GM19023 (cell line): ENCODE results near the gene DIP2C.

ENCODE experiments used
- ATAC-seq: cut with Tn5 transposase; IDR thresholded peaks from one replicate; pipeline ENCODE4 v1.9.1; 2021; ENCODE audit warnings: mild to moderate bottlenecking, moderate library complexity; ENCODE audit not compliant: unreplicated experiment

The DIP2C gene

DNA sequence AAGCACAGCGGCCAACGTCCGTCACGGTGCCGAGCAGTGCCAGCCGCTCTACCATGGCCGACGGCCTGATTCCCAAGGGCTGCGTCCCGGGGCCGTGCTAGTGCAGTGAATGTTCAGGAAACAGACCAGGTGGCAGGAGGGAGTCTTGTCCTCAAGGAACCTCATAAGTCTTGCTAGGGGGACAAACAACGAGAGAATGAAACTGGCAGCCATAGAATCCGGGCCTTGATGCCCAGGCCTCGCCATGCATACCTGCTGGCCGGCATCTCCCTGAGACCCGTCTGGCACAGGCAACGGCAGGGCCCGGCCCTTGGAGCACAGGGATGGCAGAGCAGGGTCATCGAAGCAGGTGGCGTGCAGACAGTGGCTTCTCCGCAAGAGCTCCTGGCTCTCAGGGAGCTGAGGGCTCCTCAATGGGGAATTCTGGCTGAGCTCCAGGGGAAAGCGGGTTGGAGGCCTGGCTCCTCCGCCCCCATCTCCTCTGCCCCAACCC is 58.8 kb downstream of the DIP2C start:
- ATAC-seq: no peak

DNA sequence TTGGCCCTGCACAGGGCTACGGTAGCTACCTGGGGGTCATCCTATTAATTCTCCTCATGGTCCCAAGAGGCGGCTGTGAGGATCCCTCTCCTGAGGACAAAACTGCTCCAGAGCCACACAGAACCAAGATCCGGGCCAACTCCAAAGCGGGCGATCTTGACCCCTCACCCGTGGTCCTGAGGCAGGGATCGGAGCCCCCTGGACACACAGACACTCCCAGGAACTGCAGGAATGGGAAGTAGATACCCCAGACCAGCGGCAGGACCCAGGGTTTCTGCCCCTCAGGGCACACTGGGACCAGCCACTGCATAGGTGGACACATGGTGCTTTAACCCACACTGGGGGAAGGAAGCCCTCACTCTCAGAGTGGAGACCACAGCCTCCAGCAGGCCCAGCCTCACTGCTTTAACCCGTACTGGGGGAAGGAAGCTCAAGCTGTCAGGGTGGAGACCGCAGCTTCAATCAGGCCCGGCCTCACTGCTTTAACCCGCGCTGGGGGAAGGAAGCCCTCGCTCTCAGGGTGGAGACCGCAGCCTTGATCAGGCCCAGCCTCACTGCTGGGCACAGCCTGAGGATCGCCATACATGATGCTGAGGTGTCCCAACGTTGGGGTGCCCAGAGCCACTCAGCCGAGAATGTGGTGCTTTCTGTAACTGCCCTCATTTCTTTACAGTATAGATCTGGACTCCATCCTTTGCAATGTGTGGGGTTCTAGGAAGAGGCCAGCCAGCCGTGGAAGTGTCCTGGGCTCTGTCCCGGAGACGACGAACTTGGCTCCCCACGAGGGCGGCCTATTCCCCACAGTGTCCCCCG is 60.1 kb downstream of the DIP2C start:
- ATAC-seq: no peak

DNA sequence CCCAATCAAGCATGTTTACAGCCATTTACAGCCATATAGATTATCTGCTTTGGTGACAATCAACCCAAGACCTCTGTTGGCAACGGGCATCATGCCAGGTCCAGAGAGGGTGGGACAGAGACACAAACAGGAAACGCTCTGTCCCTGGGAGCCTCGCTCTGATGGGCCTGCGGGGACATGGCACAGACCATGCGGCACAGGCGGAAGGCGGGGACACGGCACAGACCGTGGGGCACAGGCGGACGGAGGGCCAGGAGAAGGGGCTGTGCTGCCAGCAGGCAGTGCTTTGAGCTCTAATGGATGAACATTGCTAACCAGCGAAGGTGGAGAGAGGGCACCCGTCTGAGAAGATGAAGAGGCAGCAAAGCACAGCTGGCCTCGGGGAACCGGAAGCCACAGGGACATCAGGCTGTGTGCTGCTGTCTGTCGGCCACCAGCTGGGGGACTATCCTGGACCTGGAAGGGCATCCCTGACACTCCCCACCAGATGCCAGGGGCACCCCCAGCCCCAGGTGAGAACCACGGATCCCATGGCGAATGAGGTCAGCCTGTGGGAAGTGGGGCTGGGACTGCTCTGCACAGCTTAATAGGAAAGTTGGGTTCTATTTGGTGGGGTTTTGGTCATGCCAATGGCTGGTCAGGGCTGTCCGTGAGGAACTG is 61.0 kb downstream of the DIP2C start:
- no peak for ATAC-seq

DNA sequence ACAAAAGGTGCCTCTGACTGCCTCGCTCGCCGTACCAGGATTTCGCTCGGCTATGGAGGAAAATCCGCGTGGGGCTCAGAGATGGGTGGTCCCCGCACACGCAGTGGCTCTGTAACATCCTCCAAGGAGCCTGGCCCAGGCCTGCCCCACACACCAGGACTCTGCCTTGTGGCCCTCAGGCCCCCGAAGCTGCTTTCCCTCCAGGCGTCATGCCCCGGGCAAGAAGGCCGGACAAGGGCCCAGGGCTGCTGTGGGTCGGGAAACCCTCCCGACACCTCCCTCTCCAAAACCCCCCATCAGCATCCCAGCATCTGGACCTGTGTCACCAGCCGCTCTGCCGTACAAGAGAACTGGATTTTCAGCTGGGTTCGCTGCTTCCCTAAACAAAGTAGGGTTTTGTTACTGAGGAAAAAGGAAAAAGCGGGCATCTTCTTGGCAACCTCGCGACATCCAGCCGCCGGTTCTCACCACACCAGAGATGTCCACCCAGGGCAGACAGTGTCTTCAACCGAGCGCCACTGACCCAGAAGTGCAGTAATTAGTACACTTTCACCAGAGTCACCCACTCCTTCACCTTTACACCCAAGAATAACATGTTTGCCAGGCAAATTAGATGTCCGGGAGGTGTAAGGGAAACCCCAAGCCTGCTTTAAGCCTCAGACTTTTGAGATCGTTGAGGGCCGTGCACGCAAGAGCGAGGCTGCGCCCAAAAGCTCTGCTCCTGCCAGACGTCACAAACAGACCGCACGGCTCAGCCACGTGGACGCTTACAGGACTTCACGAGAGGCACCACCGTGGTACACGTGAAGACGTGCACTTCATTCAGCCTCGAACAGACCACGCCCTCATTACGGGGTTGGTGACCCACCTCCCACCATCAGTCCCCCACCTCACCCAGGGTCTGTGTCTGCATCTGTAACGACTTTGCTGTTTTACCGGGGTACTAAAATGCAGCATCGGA is 62.2 kb downstream of the DIP2C start:
- no peak for ATAC-seq

DNA sequence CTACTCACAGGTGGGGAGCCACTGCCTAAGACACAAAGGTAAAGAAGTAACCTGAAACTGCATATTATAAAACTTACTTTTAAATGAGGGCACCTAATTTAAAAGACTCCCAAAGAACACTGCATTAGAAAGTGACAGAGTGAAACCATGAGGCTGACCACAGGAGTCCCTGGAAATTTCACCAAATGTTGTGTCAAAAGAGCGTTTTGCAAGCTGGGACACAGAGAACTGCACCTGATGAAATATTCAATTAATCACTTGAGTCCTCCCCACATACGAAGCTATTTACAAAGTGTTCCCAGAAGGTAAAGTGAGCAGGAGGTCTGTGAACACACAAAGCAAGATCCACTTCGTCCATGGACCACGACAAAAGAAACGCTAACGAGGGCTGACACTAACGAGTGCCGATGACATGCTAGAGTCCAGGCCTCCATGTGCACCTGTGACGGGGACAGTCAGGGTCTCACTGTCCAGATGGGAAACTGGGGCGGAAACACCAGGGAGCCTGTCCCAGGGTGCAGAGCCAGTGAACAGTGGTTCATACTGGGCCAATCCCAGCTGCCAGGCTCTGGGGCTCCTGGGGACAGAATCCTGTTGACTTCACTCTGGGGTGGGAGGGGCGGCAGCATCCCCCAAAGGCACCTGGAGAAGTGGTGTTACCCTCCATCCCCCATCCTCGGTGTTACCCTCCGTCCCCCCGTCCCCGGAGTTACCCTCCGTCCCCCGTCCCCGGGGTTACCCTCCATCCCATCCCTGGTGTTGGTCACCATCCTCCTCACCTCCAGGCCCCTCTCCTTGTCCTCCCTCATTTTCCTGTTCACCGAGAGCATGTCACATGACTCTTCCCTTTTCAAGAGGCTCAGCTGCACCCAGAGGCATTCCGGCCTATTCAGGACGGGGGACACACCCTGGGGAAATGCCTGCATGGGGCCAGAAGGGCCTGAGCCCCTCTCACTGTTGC is 63.4 kb downstream of the DIP2C start:
- ATAC-seq: no peak

DNA sequence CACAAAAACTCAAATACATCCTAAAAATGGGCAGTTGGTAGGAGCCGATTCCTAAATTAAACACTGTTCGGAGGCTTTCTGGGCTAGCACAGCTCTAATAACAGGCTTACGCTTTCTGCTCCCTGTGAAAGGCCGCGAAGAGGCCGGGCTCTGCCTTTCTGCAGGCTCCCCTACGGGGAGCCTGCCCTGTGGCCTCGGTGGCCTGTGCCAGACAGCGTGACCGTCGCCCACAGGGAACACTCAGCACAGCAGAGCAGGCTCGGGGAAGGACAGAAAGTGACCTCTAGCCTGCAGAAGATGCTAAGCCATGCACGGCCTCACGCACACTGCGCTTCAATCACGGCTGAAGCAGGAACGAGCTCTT is 64.2 kb downstream of the DIP2C start:
- no peak for ATAC-seq

DNA sequence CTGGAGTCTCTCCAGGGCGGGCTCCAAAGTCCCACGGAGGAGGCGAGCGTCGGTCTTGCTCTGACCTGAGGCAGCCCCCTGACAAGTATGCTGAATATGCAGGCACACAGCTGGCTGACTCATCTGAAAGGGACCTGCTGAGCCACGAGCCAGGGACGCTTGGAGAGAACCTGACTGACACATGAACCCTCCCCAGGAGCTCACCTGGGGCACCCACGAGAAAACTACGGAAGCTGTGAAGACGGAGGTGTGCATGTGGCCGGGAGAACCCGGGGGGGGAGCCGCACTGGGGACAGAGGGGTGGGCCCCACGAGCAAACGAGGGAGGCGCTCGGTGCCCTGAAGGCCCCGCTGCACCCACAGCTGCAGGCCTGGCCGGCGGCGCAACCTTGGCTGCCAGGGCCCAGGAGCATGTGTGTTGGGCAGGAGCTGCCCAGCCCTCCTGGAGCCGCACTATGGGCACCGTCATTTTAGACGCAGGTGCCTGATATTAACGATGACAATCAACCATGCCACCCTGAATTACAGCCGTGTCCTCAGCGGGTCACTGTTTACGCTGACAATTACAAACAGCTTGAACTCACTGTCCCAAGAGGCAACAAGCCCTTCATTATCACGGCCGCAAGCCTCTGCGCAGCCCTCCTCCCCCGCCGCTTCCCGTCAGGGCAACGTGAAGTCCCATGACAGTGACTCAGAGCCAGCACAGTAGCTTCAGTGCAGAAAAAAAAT is 64.7 kb downstream of the DIP2C start:
- no peak for ATAC-seq

DNA sequence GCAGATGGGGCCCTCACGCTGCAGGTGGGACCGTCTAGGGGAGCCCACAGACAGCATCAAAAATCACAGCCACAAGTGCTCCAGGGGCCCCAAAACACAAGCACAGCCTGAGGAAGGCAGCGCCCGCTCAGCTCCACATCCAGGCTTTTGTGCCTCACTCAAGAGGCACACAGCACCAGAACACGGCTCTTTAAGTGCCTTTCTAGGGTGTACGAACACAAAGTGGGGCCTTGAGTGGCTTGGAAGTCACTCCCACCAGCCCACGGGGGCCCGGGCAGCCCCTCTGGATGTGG is 65.2 kb downstream of the DIP2C start:
- ATAC-seq: no peak

DNA sequence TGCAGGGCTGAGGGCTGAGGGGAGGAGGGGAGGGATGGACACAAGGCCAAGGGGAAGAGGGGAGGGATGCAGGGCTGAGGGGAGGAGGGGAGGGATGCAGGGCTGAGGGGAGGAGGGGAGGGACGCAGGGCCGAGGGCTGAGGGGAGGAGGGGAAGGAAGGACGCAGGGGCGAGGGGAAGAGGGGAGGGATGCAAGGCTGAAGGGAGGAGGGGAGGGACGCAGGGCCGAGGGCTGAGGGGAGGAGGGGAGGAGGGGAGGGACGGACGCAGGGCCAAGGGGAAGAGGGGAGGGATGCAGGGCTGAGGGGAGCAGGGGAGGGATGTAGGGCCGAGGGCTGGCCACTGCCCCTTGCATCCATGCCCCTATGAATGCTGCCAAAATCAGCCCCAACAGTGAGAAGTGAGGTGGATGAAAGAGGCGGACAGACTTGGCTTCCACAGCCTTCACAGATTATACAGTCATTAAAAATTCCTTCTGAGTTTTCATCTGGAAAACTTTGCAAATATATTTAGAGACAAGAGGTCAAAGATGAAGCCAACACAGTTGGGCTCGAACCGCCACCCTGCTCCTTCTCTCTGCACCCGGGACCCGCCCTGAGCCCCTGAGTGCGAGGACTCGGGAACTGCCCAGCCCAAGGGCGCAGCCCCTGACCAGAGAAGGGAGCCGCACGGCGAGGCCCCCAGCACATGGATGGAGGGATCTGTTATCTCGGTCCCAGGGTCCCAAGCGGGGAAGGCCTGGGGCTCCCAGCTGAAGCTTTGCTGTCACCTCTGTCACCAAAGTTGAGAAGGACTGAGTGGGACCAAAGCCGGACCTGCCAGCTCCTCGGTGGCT is 65.8 kb downstream of the DIP2C start:
- no peak for ATAC-seq

DNA sequence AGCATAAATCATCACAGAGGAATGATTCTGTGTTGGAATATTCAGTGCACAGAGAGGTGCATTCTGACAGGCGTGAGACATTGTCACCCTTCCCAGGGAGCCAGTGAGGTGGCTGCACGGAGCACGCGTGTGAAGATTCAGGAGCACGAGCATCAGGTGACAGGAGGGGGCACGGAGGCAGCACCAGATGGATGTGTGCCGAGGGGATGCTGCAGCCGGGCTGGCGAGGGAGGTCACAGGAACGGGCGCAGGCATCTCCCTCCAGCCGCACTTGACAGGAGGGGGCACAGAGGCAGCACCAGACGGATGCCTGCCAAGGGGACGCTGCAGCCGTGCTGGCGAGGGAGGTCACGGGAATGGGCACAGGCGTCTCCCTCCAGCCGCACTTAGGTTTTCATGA is 66.5 kb downstream of the DIP2C start:
- ATAC-seq: no peak

DNA sequence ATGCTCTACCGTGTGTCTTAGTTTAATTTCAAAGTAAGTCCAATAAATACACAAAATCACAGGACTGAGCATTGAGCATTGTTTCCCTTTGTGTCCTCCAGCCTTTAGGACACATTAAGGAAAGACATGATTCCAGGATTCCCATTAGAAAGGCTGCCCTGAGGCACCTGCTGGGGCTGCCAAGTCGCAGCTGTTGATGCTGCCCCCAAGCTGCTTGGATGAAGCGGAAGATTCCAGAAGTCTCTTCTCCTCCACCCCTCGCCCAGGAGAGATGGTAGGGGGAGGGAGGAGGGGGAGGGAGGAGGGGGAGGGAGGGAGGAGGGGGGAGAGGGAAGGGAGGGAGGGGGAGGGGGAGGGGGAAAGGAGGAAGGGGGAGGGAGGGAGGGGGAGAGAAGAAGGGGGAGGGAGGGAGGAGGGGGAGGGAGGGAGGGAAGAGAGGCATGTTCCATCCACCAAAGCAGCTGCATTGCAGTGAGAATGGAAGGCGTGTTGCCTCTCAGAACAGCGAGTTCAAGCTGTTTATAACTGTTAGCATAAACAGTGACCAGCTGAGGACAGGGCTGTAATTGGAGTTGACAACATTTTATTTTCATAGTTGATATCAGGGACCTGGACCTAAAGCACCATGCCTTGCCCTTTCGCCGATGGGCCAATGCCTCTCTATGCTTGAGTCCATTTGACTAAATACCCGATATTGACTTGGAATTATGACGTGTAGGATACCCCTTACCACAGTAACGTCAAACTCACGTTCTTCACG is 67.3 kb downstream of the DIP2C start:
- no peak for ATAC-seq

DNA sequence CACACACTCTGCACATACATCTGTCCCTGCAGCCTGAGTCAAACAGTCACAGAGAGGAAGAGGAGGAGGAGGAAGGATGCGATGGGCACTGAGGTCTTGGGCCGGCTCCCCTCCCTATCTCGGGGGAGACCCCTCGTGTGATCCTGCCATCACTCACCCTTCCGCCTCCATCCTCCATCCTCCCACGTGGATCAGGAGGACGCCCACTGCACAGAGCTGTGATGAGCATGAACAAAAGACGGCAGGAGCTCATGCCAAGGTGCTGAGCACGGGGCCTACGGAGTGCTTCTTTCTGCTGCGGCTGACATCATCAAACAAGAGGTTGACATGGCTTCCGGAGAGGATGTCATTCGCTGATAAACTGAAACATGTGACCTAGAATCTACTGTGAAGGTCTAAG is 68.0 kb downstream of the DIP2C start:
- no peak for ATAC-seq

DNA sequence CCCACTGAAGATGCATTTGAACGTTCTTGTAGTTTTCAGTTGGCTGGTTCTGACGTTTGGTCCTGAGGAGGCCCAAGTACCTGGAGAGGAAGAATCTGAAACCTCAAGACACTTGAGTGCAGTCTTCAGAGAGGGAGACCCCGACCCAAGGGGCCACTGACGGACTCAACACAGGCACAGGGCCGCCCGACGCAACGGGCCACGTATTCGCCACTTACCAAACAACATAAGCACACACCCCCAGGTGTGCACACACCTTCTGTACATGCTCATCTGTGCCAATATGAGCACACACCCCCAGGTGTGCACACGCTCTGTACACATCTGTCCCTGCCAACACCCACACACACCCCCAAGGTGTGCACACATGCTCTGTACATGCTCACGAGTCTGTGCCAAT is 68.5 kb downstream of the DIP2C start:
- ATAC-seq: no peak

DNA sequence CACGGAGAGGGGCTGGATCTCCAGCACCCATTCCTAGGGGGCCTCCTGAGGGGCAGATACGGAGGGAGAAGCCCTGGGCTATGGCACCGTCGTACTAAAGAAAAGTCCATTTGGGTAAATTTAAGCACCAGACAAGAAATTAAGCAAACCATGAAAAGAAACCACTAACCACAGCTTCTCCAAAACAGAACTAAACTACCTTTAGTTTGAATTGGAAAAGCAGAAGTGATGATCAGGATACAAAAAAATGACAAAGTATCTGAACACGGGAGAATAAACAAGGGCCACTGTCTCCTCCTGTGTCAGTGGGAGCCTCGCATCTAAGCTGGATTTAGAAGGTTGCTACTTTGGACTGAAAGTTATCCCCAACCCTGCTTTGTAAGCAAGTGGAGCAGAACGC is 69.1 kb downstream of the DIP2C start:
- ATAC-seq: no peak

DNA sequence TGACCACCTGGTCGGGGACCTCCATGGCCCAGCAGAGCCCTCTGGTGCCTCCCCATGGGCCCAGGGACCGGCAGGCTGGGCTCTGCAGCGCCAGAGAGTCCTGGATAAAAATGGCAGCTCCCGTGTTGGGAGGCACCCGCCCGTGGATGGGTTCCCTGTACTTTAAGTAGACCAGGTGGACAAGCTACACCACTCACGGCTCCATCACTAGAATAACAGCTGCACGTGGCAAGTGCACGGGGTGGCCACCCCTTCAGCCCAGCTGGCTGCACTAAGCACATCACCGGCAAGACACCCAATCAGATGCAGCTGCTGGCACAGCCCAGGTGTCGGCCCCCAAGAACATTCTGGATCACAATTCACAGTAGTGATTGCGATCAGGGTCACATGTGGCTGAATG is 69.8 kb downstream of the DIP2C start:
- ATAC-seq: no peak

DNA sequence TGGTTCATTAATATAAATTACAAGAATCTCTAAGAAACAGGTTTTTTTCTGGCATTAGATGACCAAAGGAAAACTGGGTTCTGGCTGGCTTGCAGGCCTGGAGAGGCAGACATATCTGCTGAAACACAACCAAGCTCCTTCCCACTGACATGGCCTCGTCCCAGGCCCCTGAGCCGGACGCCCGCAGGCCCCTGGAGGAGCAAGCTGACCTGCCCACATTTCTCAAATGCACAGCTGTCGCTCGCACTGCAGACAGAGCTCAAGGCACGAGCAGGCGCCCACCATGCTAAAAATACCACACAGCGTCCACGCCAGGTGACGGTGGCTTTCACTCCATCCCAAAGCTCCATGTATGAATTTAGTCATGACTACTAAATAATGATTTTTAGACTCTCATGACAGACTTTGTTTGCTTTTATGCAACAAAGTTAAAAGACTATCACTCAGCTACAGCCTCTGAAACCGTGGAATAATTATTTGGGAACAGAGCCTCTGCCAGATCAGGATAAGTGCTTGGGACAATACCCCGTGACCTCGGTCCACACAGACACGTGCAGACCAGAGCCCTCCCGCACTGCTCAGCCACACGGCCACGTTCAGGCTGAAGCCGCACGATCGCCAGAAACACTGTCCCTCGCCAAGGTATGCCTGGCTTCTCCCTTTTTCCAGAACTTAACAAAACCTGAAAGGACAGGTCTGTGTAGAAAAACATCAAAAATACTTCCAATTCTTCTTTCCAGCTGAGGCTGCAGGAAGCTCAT is 71.1 kb downstream of the DIP2C start:
- ATAC-seq: no peak

DNA sequence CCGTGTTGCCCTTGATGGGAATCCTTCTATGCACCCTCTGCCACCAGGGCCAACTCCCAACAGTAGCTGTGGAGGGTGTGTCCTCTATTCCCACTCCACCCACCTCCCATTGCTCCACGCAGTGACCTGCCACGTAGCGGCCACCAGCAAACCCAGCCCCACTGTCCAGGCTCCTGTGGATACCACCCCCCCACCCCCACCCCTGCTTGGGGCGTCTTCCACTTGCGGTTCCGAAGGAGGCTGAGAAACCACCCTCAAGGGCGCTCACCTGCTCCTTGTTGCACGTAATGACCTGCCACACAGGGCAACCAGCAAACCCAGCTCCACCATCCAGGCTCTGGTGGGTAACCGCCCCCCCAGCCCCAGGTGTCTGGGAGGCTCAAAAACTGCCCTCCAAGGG is 72.0 kb downstream of the DIP2C start:
- ATAC-seq: no peak
